Neural cell (in vitro differentiated cells): ENCODE results near the gene OLFM1.

Source experiments
- CTCF ChIP-seq: fragments of 450-650 bp; IDR thresholded peaks from 2 replicates; pipeline ENCODE4 v1.5.1; 2014; ENCODE audit warnings: antibody characterized with exemption, mild to moderate bottlenecking, moderate library complexity; ENCODE audit not compliant: poor library complexity, severe bottlenecking
- EP300 ChIP-seq: fragments of 450-650 bp; conservative IDR thresholded peaks from 2 replicates; pipeline ENCODE4 v1.6.1; 2014; ENCODE audit warnings: antibody characterized with exemption, mild to moderate bottlenecking, moderate library complexity; ENCODE audit not compliant: poor library complexity, severe bottlenecking
- EZH2 ChIP-seq: fragments of 200-600, 300-800 bp; shearing (Covaris generic), sonication (generic); IDR thresholded peaks from 2 replicates; pipeline ENCODE4 v1.6.1; 2014; ENCODE audit warnings: antibody characterized with exemption, low read length, borderline replicate concordance, mild to moderate bottlenecking; ENCODE audit not compliant: insufficient read depth, poor library complexity, severe bottlenecking
- MXI1 ChIP-seq: fragments of 450-650 bp; conservative IDR thresholded peaks from 2 replicates; pipeline ENCODE4 v1.6.1; 2014; ENCODE audit warnings: antibody characterized with exemption, mild to moderate bottlenecking; ENCODE audit not compliant: poor library complexity, severe bottlenecking
- POLR2AphosphoS5 ChIP-seq: IDR thresholded peaks from 2 replicates; pipeline ENCODE4 v1.6.1; 2012
- REST ChIP-seq: IDR thresholded peaks from 2 replicates; pipeline ENCODE4 v1.6.1; 2012; ENCODE audit warnings: borderline replicate concordance
- SMC3 ChIP-seq: fragments of 450-650 bp; conservative IDR thresholded peaks from 2 replicates; pipeline ENCODE4 v1.6.1; 2014; ENCODE audit warnings: antibody characterized with exemption, mild to moderate bottlenecking, moderate library complexity; ENCODE audit not compliant: poor library complexity
- TAF1 ChIP-seq: IDR thresholded peaks from 2 replicates; pipeline ENCODE4 v1.6.1; 2012; ENCODE audit warnings: low read depth

GRCh38 chr9:135056541-135056940, 30.9 kb upstream of the OLFM1 start:
- no peak for TF ChIP-seq CTCF
- TF ChIP-seq MXI1 = no peak
- TF ChIP-seq REST = no peak
- TF ChIP-seq EZH2 = no peak
- TF ChIP-seq SMC3 = no peak
- TF ChIP-seq POLR2AphosphoS5 = no peak
- TF ChIP-seq TAF1 = no peak
- no peak for TF ChIP-seq EP300
